ENCODE data around the gene GRID1.
A peak's percentile ranks its signal among the peaks of the same experiment; 100 is the strongest.

GRID1 gene

DNA sequence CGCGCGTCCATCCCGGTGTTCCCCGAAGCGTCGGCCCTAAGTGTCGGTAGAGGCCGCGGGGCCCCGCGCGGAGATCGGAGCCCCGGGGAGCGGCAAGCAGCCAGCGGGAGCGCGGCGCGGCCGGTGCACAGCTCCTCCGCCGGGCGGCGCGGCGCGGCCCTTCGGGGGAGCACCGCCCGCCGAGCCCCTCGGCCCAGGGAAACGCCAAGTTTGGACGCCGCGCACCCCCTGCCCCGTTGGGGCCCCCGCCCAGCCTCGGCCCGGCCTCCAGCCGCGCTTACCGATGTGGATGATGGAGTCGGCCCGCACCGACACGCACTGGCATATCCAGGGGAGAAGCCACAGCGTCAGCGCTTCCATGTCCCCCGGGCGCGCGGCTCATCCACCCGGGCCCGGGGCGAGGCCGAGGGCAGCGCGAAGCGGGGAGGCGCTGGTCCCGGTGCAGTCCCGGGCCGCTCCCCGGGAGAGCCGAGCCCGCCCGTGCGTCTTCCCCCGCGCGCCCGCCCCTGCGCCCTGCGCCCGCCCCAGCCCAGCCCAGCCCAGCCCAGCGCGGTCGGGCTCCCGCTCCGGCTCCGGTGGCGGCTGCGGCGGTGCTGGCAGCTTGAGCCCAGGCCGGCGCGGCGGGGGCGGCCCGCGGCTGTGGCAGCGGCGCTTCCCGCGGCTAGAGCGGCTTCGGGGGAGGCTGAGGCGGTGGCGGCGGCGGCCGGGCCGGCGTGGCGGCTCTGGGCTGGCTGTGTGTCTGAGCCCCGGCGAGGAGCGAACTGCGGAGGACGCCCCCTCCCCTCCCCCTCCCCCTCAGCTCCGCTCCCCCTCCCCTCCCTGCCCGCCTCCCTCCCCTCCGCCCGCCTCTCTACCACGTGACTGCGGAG, at the start of gene GRID1:
Gene GRID1, minus strand, starts transcription at position 763 of the 869 bp plus-strand sequence.
- Mint-ChIP-seq H3K4me1 (ENCODE audit: low read depth) (peaks cover 5% of the 10 kb centered on the region), H3K36me3 (ENCODE audit: low read depth) (peaks cover 2% of the 10 kb centered on the region), H3K4me3 (peak within 1 kb of the TSS; percentile 41), H3K27me3 (ENCODE audit: low read depth) (peaks cover 74% of the 10 kb centered on the region), H3K27ac (no peak within 1 kb of the TSS), H3K9me3 (no peaks in the 10 kb centered on the region)

DNA sequence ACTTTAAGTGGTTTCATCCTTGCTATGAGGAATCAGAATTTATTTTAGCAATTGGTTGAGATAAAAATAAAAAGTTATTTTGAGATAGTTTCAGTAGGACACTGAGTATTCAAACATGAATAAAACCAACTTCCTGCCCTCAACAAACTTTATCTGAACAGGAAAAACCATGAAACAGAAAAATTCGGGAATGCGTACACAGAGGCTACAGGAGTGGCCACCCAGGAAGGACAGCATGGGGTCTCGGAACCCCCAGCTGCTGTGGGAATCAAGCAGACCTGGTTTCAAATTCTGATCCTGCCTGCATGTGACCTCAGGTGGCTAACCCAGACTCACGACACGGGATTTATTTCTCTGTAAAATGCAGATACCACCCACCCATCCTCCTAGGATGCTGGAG, 49.0 kb upstream of the GRID1 start:
- H3K27me3 Mint-ChIP-seq (ENCODE audit: low read depth) = peaks cover 5% of the 10 kb centered on the region
- H3K4me3 Mint-ChIP-seq = no peak overlapping the region
- H3K4me1 Mint-ChIP-seq (ENCODE audit: low read depth) = peaks cover 33% of the 10 kb centered on the region
- peaks cover 6% of the 10 kb centered on the region for H3K9me3 Mint-ChIP-seq
- H3K27ac Mint-ChIP-seq = no peak overlapping the region
- peaks cover 6% of the 10 kb centered on the region for H3K36me3 Mint-ChIP-seq (ENCODE audit: low read depth)

DNA sequence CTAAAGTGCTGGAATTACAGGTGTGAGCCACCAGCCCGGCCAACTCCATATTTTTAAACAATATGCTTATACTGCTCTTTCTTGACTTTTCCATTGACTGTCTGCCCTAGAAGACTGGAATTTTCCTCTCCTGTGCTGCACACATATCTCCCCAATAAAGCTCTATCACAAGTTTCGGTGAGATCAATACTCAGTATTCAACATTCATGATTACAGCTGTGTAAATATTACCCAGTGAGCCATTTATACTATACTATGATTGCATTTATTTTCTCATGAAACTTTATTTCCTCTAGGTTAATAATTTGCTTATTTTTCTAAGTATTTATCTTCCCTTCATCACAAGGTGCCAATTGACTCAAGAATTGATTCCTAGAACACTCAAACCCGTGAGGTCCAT, 48.5 kb upstream of the GRID1 start:
- H3K27me3 Mint-ChIP-seq (ENCODE audit: low read depth) = peaks cover 5% of the 10 kb centered on the region
- peaks cover 6% of the 10 kb centered on the region for H3K36me3 Mint-ChIP-seq (ENCODE audit: low read depth)
- no peak overlapping the region for H3K27ac Mint-ChIP-seq
- peaks cover 7% of the 10 kb centered on the region for H3K9me3 Mint-ChIP-seq
- no peak overlapping the region for H3K4me3 Mint-ChIP-seq
- H3K4me1 Mint-ChIP-seq (ENCODE audit: low read depth) = peaks cover 33% of the 10 kb centered on the region

DNA sequence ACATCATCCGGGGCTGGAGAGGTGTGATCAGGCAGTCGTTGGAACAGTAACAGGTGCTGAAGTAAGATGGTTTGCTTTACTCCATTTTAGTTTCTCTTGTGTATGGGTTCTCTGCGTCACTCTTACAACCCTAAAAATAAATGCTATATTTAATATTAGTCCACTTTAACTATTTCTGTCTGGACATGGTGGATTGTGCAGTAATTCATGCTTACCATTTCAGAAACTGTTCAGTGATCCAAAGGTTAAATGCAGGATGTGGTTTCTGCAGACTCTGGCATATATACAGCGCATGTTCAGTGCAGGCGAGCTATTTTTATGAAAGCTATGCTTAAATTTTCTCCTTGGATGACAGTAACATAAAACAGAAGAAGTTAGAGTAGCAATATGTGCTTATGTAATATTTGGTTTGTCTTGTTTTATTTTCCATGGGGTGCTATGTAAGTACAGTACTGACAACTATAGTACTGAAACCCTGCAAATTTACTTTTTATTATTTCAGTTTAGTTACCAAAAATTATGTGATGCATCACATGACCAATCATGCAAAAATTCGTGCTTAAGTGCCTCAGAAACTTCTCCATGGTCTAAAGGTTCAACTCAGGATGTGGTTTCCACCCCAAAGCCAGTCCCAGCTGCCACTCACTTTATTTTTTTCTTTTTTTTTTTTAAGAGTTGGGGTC, 46.6 kb upstream of the GRID1 start:
- Mint-ChIP-seq H3K9me3 (peaks cover 7% of the 10 kb centered on the region), H3K4me1 (ENCODE audit: low read depth) (peaks cover 32% of the 10 kb centered on the region), H3K27me3 (ENCODE audit: low read depth) (peaks cover 5% of the 10 kb centered on the region), H3K4me3 (peak overlapping the region; percentile 25), H3K36me3 (ENCODE audit: low read depth) (peaks cover 6% of the 10 kb centered on the region), H3K27ac (peak overlapping the region; percentile 86)

DNA sequence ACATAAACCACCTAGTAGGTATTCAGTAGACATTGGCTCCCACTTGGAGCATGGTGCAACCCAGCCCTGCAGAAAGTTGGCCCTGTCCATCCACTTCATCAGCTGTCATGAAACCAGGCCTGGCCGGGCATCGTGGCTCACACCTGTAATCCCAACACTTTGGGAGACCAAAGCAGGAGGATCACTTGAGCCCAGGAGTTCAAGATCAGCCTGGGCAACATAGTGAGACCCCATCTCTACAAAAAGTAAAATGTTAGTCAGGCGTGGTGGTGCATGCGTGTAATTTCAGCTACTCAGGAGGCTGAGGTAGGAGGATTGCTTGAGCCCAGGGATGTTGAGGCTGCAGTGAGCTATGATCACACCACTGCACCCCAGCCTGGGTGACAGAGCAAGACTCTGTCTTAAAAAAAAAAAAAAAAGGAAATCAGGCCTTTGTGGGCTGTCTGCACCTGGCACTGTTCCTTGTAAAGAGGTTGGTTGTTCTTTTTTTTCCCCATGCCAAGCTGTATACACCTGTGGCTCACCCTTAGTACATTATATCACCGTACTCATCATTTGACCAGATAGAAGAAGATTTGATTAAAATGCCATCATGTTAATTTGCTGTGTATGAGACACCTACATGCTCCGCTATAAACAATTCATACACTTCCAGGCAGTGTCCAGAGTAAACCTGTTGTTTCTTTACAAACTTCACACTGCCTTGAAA, 45.4 kb upstream of the GRID1 start:
- Mint-ChIP-seq H3K36me3 (ENCODE audit: low read depth) (peaks cover 6% of the 10 kb centered on the region), H3K4me3 (peak overlapping the region; percentile 30), H3K9me3 (peaks cover 7% of the 10 kb centered on the region), H3K27ac (peak overlapping the region; percentile 86), H3K27me3 (ENCODE audit: low read depth) (peaks cover 5% of the 10 kb centered on the region), H3K4me1 (ENCODE audit: low read depth) (peaks cover 32% of the 10 kb centered on the region)

DNA sequence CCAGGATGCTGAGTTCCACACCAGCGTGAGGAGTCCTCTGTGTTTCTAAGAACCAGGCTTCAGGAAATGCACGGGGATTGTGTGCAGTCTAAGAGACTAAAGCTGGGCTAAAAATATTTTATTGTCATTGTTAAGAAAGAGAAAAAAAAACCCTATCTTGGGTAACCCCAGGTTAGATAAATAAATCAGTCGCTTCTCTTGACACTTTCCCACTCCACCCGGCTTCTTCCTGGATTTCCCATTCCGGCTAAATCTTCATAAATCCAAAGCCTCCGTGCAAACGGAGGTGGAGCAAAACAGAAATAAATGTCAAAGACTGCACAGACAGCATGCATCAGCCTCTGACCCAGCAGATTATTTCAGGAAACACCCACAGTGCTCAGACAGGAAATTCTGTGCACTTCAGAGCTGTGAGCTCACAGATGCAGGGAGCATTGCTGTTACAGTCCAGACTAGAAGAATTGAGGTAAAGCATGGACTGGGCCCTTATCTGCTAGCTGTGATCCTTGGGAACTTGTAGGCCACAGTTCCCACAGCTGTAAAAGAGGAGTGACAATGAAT, 44.8 kb upstream of the GRID1 start:
- H3K4me1 Mint-ChIP-seq (ENCODE audit: low read depth) = peaks cover 32% of the 10 kb centered on the region
- peaks cover 5% of the 10 kb centered on the region for H3K27me3 Mint-ChIP-seq (ENCODE audit: low read depth)
- peaks cover 6% of the 10 kb centered on the region for H3K36me3 Mint-ChIP-seq (ENCODE audit: low read depth)
- peaks cover 7% of the 10 kb centered on the region for H3K9me3 Mint-ChIP-seq
- H3K4me3 Mint-ChIP-seq = peak overlapping the region; percentile 30
- H3K27ac Mint-ChIP-seq = peak overlapping the region; percentile 86

DNA sequence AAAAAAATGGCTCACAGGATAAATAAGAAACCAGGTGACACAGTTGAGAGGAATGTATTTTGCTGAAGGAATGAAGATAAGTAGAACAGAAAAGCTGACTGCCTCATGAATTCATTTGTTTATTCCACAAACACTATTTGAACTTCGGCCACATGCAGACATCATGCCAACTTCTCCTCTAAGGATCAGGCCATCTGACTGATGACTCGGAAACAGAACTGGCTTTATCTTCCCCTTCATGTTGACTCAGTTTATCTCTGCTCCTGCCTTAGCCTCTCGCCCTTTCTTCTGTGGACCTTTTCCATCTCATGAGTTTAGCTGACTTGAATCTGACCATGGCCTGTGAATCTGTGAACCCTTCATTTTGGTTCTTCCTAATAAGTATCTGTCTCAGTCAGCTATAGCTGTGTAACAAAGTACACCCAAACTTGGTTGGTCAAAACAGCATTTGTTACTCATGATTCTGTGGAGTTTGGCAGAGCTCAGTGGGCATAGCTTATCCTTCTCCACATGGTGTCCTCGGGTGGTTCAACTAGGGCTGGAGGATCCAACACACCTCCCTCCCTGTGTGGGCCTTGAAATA, 44.0 kb upstream of the GRID1 start:
- H3K27ac Mint-ChIP-seq = peak overlapping the region; percentile 86
- H3K9me3 Mint-ChIP-seq = peaks cover 7% of the 10 kb centered on the region
- H3K36me3 Mint-ChIP-seq (ENCODE audit: low read depth) = peaks cover 6% of the 10 kb centered on the region
- peak overlapping the region; percentile 30 for H3K4me3 Mint-ChIP-seq
- H3K4me1 Mint-ChIP-seq (ENCODE audit: low read depth) = peaks cover 32% of the 10 kb centered on the region
- H3K27me3 Mint-ChIP-seq (ENCODE audit: low read depth) = no peaks in the 10 kb centered on the region

DNA sequence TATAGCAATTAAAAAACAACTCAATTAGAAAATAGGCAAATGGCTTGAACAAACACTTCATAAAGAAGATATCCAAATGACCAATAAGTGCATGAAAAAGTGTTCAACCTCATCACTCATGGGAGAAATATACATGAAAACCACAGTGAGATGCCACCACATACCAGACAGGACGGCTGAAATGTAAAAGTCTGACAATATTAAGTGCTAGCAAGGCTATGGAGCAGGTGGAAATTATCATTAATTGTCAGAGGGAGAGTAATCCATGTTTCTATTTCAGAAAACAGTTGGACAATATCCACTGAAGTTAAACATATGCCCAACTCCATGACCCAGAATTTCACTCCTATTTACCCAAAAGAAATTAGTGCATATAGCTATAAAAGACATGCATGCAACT, 42.6 kb upstream of the GRID1 start:
- H3K27me3 Mint-ChIP-seq (ENCODE audit: low read depth) = no peaks in the 10 kb centered on the region
- H3K9me3 Mint-ChIP-seq = peaks cover 7% of the 10 kb centered on the region
- H3K4me1 Mint-ChIP-seq (ENCODE audit: low read depth) = peaks cover 26% of the 10 kb centered on the region
- H3K36me3 Mint-ChIP-seq (ENCODE audit: low read depth) = peaks cover 6% of the 10 kb centered on the region
- no peak overlapping the region for H3K4me3 Mint-ChIP-seq
- no peak overlapping the region for H3K27ac Mint-ChIP-seq

DNA sequence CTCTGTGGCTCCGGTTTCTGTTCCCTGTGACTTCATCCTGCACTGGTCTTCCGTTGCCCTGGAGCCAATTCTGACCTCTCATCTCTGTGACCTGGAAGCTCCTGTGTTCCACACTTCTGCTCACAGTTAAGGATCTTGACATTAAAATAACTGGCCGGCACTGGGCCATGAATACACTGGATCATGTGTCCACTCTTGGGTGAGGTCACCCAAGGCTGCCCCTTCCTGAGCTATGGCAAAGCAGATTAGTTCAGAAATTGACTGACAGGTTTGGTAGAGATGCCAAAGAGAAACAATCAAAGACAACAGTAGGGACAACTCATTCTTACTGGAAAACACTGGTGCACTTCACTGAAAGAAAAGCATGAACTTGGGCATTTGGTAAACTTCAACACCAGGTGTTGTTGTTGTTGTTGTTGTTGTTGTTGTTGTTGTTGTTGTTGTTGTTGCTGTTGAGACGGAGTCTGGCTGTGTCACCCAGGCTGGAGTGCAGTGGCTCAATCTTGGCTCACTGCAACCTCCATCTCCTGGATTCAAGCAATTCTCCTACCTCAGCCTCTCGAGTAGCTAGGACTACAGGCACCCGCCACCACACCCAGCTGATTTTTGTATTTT, 36.7 kb upstream of the GRID1 start:
- H3K27ac Mint-ChIP-seq = no peak overlapping the region
- no peak overlapping the region for H3K4me3 Mint-ChIP-seq
- peaks cover 9% of the 10 kb centered on the region for H3K4me1 Mint-ChIP-seq (ENCODE audit: low read depth)
- peaks cover 20% of the 10 kb centered on the region for H3K27me3 Mint-ChIP-seq (ENCODE audit: low read depth)
- no peaks in the 10 kb centered on the region for H3K36me3 Mint-ChIP-seq (ENCODE audit: low read depth)
- H3K9me3 Mint-ChIP-seq = no peaks in the 10 kb centered on the region

DNA sequence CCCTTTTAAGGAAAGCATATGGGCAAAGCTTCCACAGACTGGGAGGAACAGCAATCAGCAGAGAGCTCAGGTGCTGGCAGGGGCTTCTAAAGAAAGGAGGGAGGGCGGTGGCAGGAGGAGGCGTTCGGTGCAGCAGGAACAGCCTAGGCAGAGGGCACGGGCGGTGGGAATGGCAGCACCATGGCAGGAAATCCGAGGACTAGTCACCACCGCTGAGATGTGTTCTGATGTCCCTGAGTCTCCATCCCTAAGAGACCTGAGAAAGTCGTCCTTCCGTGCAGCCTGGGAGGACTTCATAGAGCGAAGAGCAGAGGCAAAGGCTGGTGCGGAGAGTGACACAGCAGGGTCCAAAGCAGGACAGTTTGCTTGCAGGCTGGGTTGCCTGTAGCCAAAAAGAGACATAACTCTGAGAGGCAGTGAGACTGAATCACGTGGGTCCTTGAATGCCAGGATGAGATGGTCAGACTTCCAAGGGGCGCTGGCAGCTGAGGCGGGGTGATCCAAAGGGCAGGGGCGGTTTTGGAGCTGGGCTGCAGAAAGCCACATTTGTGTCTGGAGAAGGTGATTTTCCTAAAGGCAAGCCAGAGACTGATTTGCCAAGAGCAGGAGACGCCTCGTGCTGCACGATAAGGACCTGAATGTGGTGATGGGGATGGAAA, 35.8 kb upstream of the GRID1 start:
- no peak overlapping the region for H3K27ac Mint-ChIP-seq
- peak overlapping the region; percentile 45 for H3K4me3 Mint-ChIP-seq
- H3K9me3 Mint-ChIP-seq = no peaks in the 10 kb centered on the region
- no peaks in the 10 kb centered on the region for H3K36me3 Mint-ChIP-seq (ENCODE audit: low read depth)
- H3K4me1 Mint-ChIP-seq (ENCODE audit: low read depth) = peaks cover 9% of the 10 kb centered on the region
- peaks cover 20% of the 10 kb centered on the region for H3K27me3 Mint-ChIP-seq (ENCODE audit: low read depth)

DNA sequence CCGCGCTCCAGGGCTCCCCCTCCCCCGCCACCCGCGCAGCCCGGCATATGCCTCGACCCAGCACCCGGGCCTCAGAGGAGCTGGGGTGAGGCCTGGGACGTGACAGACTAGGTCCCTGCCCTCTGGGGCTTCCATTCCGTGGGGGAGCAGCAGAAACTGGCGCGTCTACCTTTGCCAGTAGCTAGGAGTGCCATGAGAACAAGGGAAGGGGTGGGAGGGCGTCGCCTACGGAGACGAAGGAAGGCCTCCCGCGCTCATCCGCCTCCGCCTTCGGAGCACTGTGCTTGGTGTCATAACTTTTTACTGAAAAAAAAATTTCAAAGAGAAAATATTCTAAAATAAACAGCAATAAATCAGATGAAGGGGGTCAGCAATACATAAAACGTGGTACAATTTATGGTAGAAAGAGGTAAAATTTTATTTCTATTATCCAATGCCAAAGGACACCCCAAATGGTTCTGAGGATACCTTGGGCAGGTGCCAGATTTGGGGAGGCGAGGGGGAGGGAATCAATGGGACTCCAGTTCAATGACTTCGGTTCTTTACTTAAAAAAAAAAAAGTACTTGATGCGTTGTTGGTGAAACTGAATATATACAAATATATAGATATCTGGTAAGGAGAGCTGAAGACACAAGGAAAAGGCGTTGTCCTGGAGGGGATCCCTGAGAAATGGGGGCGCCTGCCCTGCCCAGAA, 35.1 kb upstream of the GRID1 start:
- peaks cover 9% of the 10 kb centered on the region for H3K4me1 Mint-ChIP-seq (ENCODE audit: low read depth)
- H3K27me3 Mint-ChIP-seq (ENCODE audit: low read depth) = peaks cover 20% of the 10 kb centered on the region
- H3K9me3 Mint-ChIP-seq = no peaks in the 10 kb centered on the region
- peak overlapping the region; percentile 45 for H3K4me3 Mint-ChIP-seq
- no peaks in the 10 kb centered on the region for H3K36me3 Mint-ChIP-seq (ENCODE audit: low read depth)
- no peak overlapping the region for H3K27ac Mint-ChIP-seq

DNA sequence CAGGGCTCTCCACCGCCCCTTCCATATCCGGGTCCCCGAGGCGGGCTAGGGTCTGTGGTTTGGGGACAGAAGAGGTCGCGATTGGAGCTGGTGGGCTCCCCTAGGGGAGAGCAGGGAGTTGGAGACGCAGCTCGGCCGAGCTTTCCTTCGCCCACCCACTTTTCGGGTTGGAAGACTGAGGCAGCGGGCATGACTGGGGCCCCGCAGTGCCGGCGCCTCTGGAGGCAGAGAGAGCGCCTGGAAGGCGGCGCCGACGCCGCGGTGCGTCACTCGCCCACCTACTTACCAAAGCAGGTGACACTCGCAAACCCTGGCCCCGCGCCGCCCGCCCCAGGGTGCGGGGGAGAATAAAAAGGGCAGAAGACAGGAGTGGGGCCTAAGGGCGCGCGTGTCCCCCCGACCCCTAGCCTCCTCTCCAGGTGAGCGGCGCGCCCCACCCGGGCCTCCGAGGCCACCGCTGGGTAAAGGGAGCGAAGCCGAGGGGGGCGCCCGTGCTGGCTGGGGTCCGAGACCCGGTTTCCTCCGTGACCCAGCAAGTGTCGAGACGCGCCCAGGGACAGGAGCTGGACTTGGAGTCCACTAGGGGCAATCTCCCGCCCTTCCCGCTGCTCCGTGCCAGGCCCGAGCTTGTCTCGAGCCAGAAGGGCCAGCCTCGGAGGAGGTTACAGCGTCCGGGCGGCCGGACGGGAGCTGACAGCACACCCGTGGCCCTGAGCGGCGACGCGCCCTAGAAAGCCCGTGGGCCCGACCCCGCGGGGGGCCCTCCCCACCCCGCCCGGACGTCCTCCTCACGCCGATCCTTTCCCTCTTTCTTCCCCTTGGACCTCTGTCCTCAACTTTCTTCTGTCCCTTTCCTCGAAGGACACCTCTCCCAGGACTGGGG, 34.4 kb upstream of the GRID1 start:
- Mint-ChIP-seq H3K27ac (peak overlapping the region; percentile 81), H3K4me3 (peak overlapping the region; percentile 83), H3K36me3 (ENCODE audit: low read depth) (no peaks in the 10 kb centered on the region), H3K4me1 (ENCODE audit: low read depth) (peaks cover 9% of the 10 kb centered on the region), H3K9me3 (no peaks in the 10 kb centered on the region), H3K27me3 (ENCODE audit: low read depth) (peaks cover 27% of the 10 kb centered on the region)
